Measurements from ENCODE around the gene OFD1. TPM values are rescaled to one million over a fixed set of nuclear protein-coding genes. Genes with fewer than 3 reads are reported as not detected.

OFD1 gene
- total and polyA plus RNA-seq, 7 donors: 7.4 to 46.0 (median 16.3) TPM

- Histone ChIP-seq H3K9me3 (no peaks in the 10 kb centered on the region), H3K27ac (no peak overlapping the region), H3K4me3 (no peak overlapping the region), H3K27me3 (no peaks in the 10 kb centered on the region), H3K4me1 (no peaks in the 10 kb centered on the region), H3K36me3 (no peaks in the 10 kb centered on the region)
- TF ChIP-seq POLR2AphosphoS5 (IDR thresholded peaks at IDR 0.05): no peak
- TF ChIP-seq POLR2A (IDR thresholded peaks at IDR 0.05): no peak
- no peak for TF ChIP-seq CTCF (IDR thresholded peaks at IDR 0.05)
- no peak for TF ChIP-seq EP300 (IDR thresholded peaks at IDR 0.05)
- DNase-seq: no peak
- 45 to 69% methylated on average over 2 of the region's 2 CpGs for WGBS, 2 donors
- intact Hi-C loops (cut with DNase I): no loop called here
These were observed 44.4 kb downstream of the OFD1 start for GRCh38 chrX:13778916-13779315.

- no peak for TF ChIP-seq POLR2AphosphoS5 (IDR thresholded peaks at IDR 0.05)
- TF ChIP-seq EP300 (IDR thresholded peaks at IDR 0.05): no peak
- TF ChIP-seq POLR2A (IDR thresholded peaks at IDR 0.05): no peak
- TF ChIP-seq CTCF (IDR thresholded peaks at IDR 0.05): no peak
- intact Hi-C loops (cut with DNase I): no loop called here
- WGBS, 2 donors: 80 to 84% methylated on average over 7 of the region's 7 CpGs
These were observed 46.4 kb downstream of the OFD1 start for GRCh38 chrX:13780868-13781427.

GRCh38 chrX:13786048-13786447 lies 51.5 kb downstream of the OFD1 start:
- H3K27me3 ChIP-seq: no peaks in the 10 kb centered on the region
- no peak for TF ChIP-seq EP300 (IDR thresholded peaks at IDR 0.05)
- TF ChIP-seq POLR2A (IDR thresholded peaks at IDR 0.05): no peak
- TF ChIP-seq CTCF (IDR thresholded peaks at IDR 0.05): no peak
- no peak for TF ChIP-seq POLR2AphosphoS5 (IDR thresholded peaks at IDR 0.05)
- H3K9me3 ChIP-seq: no peaks in the 10 kb centered on the region
- H3K4me3 ChIP-seq: no peak overlapping the region
- 73 to 80% methylated on average over 8 of the region's 8 CpGs for WGBS, 2 donors
- DNase-seq: no peak
- no peak overlapping the region for H3K27ac ChIP-seq
- intact Hi-C loops (cut with DNase I): no loop called here
- H3K36me3 ChIP-seq: no peaks in the 10 kb centered on the region
- peaks cover 0 to 4% (median 2%) of the 10 kb centered on the region in 4 donors for H3K4me1 ChIP-seq

More at GRCh38 chrX:13780868-13781427, 46.4 kb downstream of the OFD1 start:
- no peaks in the 10 kb centered on the region for H3K36me3 ChIP-seq
- no peaks in the 10 kb centered on the region for H3K9me3 ChIP-seq
- no peaks in the 10 kb centered on the region for H3K4me1 ChIP-seq
- no peak for DNase-seq
- H3K27ac ChIP-seq: no peak overlapping the region
- no peaks in the 10 kb centered on the region for H3K27me3 ChIP-seq
- no peak overlapping the region for H3K4me3 ChIP-seq

- no peak for DNase-seq
- intact Hi-C loops (cut with DNase I): no loop called here
- Histone ChIP-seq H3K27me3 (no peaks in the 10 kb centered on the region), H3K27ac (peak overlapping the region; percentile 34 to 70 (median 50)), H3K4me1 (peaks cover 0 to 15% (median 4%) of the 10 kb centered on the region in 4 donors), H3K36me3 (no peaks in the 10 kb centered on the region), H3K9me3 (no peaks in the 10 kb centered on the region), H3K4me3 (no peak overlapping the region)
- WGBS, 2 donors: 78 to 85% methylated on average over 6 of the region's 6 CpGs
- TF ChIP-seq EP300 (IDR thresholded peaks at IDR 0.05) (no peak), CTCF (IDR thresholded peaks at IDR 0.05) (no peak), POLR2AphosphoS5 (IDR thresholded peaks at IDR 0.05) (no peak), POLR2A (IDR thresholded peaks at IDR 0.05) (no peak)
These were observed 55.9 kb downstream of the OFD1 start for GRCh38 chrX:13790206-13791131.
